ENCODE data around the gene LDAH. TPM values are rescaled to one million over a fixed set of nuclear protein-coding genes. Genes with fewer than 3 reads are reported as not detected.
A peak's percentile ranks its signal among the peaks of the same experiment; 100 is the strongest.

LDAH gene
- polyA plus RNA-seq, 3 donors from 2014 or later = 11.0 to 15.0 (median 11.9) TPM

DNA sequence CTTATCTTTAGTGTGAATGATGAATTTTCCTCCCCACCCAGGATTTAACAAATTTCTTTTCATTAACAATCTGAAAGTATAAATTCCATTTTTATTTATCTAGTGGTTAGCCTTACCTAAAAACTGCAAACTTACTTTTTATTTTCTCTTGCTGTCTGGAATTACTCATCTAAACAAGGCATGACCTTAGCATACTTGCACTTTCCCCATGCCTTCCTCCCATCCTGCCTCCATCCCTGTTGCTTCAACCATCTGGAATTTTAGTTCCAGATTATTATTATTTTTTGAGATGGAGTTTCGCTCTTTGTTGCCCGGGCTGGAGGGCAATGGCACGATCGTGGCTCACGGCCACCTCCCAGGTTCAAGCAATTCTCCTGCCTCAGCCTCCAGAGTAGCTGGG, 120.3 kb downstream of the LDAH start:
- H3K36me3 Mint-ChIP-seq = peaks cover 5 to 12% (median 8%) of the 10 kb centered on the region in 3 donors
- H3K4me3 Mint-ChIP-seq = no peak overlapping the region
- DNase-seq = no peak
- no peak overlapping the region for H3K27ac Mint-ChIP-seq
- H3K27me3 Mint-ChIP-seq (ENCODE audit: low read depth in 3 of 3) = peaks cover 0 to 2% (median 0%) of the 10 kb centered on the region in 3 donors
- H3K9me3 Mint-ChIP-seq = no peaks in the 10 kb centered on the region
- peaks cover 12 to 16% of the 10 kb centered on the region in 2 donors for H3K4me1 Mint-ChIP-seq

DNA sequence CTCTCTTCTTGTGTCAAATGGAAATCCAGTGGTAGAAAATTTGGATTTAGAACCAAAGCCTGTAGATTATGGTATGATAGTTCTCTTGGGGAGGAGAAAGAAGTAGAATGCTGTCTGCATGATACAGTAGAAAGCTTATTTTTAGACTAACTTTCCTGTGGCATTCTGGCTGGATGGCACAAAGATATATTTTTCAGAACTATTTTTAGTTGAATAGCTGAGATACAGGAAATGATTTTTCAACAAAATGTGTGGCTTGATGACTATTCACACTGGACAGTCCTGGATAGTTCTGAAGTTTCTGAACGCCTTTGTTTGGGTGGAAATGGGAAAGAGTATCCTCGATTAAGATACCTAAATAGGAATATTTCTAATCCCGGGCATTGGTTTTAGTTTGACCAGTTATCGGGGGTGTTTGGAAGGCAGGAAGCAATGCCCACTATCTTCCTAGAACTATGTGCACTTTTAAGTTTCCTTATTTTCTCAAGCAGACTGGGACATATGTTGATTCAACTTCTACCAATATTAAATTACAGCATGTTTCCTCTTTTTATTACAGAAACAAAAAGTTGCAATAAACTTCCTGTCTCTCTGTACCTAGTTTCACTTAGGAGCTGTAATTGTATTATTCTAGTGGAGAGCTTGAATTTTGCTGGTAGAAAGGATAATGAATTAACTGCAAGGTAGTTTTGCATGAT, 123.8 kb downstream of the LDAH start:
- peak overlapping the region in 1 of 5 donors; percentile 11 for H3K4me3 Mint-ChIP-seq
- no peaks in the 10 kb centered on the region for H3K9me3 Mint-ChIP-seq
- H3K27me3 Mint-ChIP-seq (ENCODE audit: low read depth in 3 of 3) = peaks cover 0 to 2% (median 0%) of the 10 kb centered on the region in 3 donors
- H3K36me3 Mint-ChIP-seq = peaks cover 5 to 16% (median 12%) of the 10 kb centered on the region in 3 donors
- H3K27ac Mint-ChIP-seq = peak overlapping the region in 2 of 6 donors; percentile 26 to 38
- H3K4me1 Mint-ChIP-seq = peaks cover 12 to 16% of the 10 kb centered on the region in 2 donors
- no peak for DNase-seq

DNA sequence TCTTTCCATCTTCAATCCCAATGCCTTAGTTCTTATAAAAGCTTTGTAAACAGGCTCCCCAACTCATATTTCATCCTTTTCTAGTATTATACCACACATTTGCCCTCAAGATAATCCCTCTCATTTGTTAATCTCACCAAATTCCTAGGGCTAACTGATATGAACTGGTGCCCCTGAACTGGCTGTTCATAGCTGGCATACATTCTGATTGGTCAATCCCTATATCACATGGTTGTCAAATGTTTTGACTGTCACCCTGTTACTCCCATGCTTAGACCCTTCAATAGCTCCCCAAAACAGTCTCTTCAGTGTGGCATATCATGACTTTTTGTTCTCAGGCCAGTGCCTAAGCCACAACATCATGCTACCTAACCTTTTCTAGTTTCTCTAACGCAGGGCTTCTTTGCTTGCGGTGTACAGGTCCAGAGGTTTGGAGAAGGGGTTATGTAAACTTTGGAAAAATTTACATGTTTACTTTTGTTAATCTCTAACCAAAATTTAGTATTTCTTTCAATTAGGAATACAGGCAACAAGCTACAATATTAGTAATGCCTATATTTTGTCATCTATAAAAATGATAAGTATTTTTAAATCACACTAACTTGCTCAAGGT, 125.5 kb downstream of the LDAH start:
- H3K27ac Mint-ChIP-seq = peak overlapping the region in 1 of 6 donors; percentile 5
- no peaks in the 10 kb centered on the region for H3K9me3 Mint-ChIP-seq
- no peak for DNase-seq
- no peak overlapping the region for H3K4me3 Mint-ChIP-seq
- peaks cover 12 to 16% of the 10 kb centered on the region in 2 donors for H3K4me1 Mint-ChIP-seq
- no peaks in the 10 kb centered on the region for H3K27me3 Mint-ChIP-seq (ENCODE audit: low read depth in 3 of 3)
- H3K36me3 Mint-ChIP-seq = peaks cover 8 to 15% (median 12%) of the 10 kb centered on the region in 3 donors

DNA sequence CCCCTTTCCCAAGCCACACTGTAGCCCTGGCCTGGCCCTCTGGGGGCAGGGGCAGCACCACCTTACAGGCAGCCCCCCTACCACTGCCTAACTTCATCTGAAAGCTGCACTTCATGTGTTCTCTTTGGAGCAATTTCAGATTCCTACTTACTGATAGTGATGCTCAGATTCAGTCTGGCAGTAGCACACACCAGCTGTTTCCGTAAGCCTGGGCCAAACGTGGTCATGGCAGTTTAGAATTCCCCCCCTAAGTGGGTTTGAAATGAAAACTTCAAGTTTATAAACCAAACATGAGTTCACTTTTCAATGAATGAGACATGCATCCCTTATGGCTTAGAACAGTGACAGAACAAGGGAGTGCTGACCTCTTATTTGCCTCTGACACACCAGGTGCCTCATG, 126.5 kb downstream of the LDAH start:
- Mint-ChIP-seq H3K36me3 (peaks cover 6 to 18% (median 10%) of the 10 kb centered on the region in 3 donors), H3K4me3 (no peak overlapping the region), H3K27ac (no peak overlapping the region), H3K9me3 (no peaks in the 10 kb centered on the region), H3K27me3 (ENCODE audit: low read depth in 3 of 3) (no peaks in the 10 kb centered on the region), H3K4me1 (peaks cover 12 to 16% of the 10 kb centered on the region in 2 donors)
- no peak for DNase-seq

DNA sequence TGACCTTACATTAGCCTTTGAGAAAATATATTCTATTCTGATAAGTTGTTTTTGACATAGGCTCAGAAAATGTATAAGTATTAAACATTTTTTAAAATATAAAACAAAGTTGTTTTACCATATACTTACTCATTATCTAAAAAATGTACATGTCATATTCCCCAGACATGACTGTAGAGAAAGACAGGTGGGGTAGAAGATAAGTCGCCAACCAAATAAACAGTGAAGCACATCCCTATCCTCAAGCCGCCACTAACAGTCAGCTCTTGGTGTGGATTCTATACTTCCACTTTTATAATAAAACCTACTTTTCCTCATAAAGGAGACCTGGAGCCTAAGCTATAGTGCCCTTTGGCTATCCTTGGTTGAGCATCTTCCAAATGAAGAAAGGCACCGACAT, 129.6 kb downstream of the LDAH start:
- no peak overlapping the region for H3K4me3 Mint-ChIP-seq
- H3K9me3 Mint-ChIP-seq = no peaks in the 10 kb centered on the region
- no peak overlapping the region for H3K27ac Mint-ChIP-seq
- peaks cover 10 to 27% (median 12%) of the 10 kb centered on the region in 3 donors for H3K36me3 Mint-ChIP-seq
- H3K4me1 Mint-ChIP-seq = no peaks in the 10 kb centered on the region
- DNase-seq = no peak
- no peaks in the 10 kb centered on the region for H3K27me3 Mint-ChIP-seq (ENCODE audit: low read depth in 3 of 3)

DNA sequence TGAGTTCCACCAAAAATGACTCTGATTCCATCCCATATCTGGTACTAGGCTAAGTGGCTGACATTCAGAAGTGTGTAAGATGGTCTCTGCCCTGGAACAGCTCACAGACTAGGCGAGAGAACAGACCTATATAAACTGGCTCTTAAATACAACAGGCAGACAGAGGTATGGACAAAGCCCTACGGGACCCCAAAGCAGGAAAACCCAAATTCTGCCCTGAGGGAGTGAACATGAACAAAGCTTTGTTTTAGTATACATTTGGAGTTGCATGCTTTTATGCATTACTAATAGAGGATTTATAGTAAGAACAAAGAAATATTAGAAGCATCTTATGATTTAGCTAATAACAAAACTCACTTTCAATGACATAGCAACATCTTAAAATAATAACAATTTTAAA, 130.8 kb downstream of the LDAH start:
- H3K27me3 Mint-ChIP-seq (ENCODE audit: low read depth in 3 of 3) = no peaks in the 10 kb centered on the region
- H3K36me3 Mint-ChIP-seq = peaks cover 14 to 37% (median 18%) of the 10 kb centered on the region in 3 donors
- DNase-seq = no peak
- no peak overlapping the region for H3K4me3 Mint-ChIP-seq
- no peak overlapping the region for H3K27ac Mint-ChIP-seq
- no peaks in the 10 kb centered on the region for H3K4me1 Mint-ChIP-seq
- H3K9me3 Mint-ChIP-seq = no peaks in the 10 kb centered on the region

DNA sequence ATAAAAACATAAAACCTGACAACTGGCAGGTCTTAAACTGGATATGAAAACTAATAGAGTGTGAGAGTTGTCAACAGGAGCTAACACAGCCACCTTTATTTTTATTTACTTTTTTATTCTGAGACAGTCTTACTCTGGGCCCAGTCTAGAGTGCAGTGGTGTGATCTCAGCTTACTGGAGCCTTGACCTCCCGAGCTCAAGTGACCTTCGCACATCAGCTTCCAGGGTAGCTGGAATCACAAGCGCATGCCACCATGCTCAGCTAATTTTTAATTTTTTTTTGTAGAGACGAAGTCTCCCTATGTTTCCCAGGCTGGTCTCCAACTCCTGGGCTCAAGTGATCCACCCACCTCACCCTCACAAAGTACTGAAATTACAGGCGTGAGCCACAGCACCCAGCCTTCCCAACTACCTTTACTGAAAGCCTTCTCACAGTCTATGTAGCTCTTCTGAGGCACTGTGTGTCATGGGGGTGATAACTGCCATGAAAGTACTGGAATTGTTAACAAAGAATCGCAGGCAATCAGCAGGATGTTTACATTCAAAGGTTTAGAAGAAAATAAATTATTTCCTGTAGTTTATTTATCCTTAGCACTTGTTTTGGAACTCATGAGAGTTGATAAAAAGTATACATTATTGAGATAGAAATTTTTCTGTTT, 131.7 kb downstream of the LDAH start:
- no peaks in the 10 kb centered on the region for H3K9me3 Mint-ChIP-seq
- H3K27me3 Mint-ChIP-seq (ENCODE audit: low read depth in 3 of 3) = no peaks in the 10 kb centered on the region
- no peaks in the 10 kb centered on the region for H3K4me1 Mint-ChIP-seq
- DNase-seq = no peak
- no peak overlapping the region for H3K27ac Mint-ChIP-seq
- H3K4me3 Mint-ChIP-seq = no peak overlapping the region
- H3K36me3 Mint-ChIP-seq = peaks cover 18 to 46% (median 21%) of the 10 kb centered on the region in 3 donors

DNA sequence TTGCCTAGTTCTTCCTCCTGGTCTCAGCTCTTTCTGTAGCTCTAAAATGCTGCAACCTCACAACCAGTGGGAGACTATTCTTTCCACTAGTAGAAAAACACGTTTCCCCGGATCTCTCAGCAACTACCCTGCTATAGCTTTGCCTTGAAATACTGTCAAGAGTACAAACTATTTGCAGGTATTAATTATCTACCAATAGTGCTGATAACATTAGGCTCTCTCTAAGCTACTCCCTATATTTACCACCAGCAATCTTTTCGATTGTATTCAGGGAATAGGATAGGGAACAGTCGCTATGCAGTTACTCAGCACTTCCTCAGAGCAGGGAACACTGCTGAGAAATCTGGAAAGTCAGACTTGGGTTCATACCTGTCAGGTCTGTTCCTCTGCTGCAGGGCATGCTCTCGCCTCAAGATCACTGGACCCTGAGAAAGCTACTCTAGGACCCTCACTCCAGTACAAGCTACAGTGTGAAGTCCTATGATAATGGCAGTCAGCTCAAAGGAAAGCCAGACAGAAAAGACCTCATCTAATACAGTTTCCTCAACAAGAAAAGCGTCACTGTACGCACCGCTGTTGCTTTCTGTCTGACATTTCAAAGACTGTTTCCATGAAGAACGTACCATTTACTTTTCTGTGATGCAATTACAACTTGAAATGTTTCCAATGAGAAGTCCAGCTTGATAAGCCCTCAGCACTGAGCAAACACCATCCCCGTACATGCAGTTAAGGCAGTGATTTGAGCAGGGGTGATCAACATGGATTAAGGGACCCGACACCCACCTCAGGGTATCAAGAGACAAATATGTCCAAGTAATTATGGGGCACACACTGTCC, 133.3 kb downstream of the LDAH start:
- Mint-ChIP-seq H3K4me3 (no peak overlapping the region), H3K4me1 (no peaks in the 10 kb centered on the region), H3K27me3 (ENCODE audit: low read depth in 3 of 3) (no peaks in the 10 kb centered on the region), H3K27ac (no peak overlapping the region), H3K36me3 (peaks cover 18 to 54% (median 25%) of the 10 kb centered on the region in 3 donors), H3K9me3 (no peaks in the 10 kb centered on the region)
- DNase-seq = no peak

DNA sequence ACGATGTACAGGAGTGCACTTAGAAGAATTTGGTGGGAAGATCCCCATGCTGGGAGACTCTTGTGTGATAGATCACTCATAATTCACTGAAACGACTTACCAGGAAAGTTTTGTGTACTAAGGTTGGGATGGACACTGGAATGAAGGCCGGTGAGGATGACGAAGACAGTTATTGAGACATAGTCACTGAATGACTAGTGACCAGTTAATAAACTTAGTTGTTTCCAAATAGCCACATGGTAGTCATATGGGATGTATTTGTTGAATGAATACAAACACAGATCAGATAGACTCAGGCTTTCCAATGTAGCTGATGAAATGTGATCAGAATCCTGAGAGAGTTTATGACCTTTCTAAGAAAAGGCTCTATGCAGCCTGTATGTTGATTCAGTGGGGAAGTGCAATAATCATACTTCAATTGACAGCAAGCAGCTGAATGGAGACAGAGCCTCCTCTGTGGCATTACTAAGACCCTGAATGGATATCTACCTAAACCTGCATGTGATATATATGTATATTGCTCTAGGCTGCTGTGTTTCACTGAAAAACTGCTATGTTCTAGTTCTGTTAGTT, 135.6 kb downstream of the LDAH start:
- no peaks in the 10 kb centered on the region for H3K27me3 Mint-ChIP-seq (ENCODE audit: low read depth in 3 of 3)
- peaks cover 25 to 71% (median 25%) of the 10 kb centered on the region in 3 donors for H3K36me3 Mint-ChIP-seq
- H3K4me3 Mint-ChIP-seq = no peak overlapping the region
- no peak overlapping the region for H3K27ac Mint-ChIP-seq
- H3K4me1 Mint-ChIP-seq = peaks cover 0 to 7% of the 10 kb centered on the region in 2 donors
- no peaks in the 10 kb centered on the region for H3K9me3 Mint-ChIP-seq
- DNase-seq = no peak

DNA sequence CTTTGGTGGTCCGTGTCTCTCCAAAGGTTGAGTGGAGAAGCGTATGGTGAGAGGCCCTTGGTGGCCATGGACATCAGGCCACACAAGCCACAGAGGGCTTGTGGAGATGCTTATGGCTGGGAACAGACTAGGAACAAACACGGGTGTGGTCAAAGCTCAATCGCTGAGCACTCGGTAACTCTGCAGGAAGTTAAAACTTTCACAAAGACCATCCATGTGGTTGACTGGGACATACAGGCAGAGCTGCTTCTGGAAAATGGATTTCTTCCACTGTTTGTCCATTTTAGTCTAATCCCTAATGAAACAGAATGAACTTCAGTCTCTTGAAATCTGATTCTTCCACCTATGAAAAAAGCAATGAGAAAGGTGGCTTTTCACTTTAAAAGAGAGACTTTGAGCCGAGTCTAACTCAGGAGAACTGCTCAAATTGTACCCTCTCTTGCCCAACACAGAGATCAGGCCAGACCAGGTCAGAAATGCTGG, 138.3 kb downstream of the LDAH start:
- Mint-ChIP-seq H3K36me3 (peaks cover 25 to 76% (median 31%) of the 10 kb centered on the region in 3 donors), H3K4me3 (no peak overlapping the region), H3K4me1 (peaks cover 0 to 10% of the 10 kb centered on the region in 2 donors), H3K27ac (no peak overlapping the region), H3K9me3 (no peaks in the 10 kb centered on the region), H3K27me3 (ENCODE audit: low read depth in 3 of 3) (peaks cover 0 to 2% (median 0%) of the 10 kb centered on the region in 3 donors)
- DNase-seq = no peak

DNA sequence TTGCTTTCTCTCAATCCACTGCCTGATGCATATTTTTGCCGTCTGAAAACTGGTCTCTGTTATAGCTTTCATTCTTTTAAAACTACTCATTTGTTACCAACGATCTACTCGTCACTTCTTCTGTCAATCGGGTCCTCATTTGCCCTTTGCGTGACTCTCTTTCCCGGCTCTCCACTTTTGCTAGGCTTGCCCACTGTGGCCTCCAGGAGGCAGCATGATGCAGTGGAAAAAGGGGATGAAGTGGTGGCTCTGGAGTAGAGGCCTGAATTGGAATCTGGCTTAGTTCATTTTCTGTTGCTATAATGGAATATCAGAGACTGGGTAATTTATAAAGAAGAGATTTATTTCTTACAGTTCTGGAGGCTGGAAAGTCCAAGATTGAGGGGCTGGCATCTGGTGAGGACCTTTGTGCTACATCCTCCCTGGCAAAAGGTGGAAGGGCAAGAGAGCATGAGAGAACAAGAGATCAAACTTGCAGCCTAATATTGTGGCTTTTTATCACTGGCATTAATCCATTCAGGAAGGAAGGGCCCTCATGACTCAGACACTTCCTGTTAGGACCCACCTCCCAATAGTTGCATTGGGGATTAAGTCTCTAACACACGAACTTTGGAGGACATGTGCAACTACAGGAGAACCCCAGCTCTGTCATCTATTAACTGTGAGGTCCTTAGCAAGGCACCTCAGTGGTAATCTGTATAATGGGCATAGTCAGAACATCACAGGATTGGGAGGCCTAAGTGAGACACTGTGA, 140.6 kb downstream of the LDAH start:
- Mint-ChIP-seq H3K9me3 (no peaks in the 10 kb centered on the region), H3K27ac (peak overlapping the region in 1 of 6 donors; percentile 56), H3K4me3 (no peak overlapping the region), H3K36me3 (peaks cover 13 to 57% (median 21%) of the 10 kb centered on the region in 3 donors), H3K4me1 (peaks cover 0 to 10% of the 10 kb centered on the region in 2 donors), H3K27me3 (ENCODE audit: low read depth in 3 of 3) (peaks cover 0 to 2% (median 0%) of the 10 kb centered on the region in 3 donors)
- DNase-seq = no peak

DNA sequence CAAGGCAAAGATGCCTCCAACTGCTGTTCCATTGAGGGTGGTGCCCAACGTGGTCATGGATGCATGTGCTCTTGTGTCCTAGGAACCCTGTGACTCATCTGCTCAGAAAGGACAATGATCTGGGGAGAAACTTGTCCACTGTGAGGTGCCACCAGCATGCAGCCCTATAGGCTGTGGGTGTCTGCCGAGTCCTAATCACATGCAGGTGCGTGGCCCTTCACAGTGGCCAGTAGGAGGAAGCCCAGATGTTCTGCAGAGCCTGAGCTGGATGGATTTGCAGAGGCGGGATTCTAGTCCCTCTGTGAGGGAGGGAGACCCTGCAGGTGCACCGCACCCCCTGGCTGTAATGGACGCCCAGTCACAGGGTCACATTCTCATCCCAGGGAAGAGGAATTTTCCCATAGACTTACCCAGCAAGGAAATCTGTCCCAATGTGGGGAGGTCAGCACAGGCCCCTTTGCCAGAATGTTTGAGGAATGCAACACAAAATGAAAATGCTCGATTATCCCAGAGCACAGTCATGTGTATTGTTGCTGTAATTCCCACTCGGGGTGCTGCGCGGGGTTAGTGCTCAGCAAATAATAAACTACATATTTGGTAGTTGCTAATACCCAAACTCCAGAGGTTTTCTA, 142.0 kb downstream of the LDAH start:
- Mint-ChIP-seq H3K36me3 (peaks cover 3 to 42% (median 17%) of the 10 kb centered on the region in 3 donors), H3K9me3 (no peaks in the 10 kb centered on the region), H3K4me3 (no peak overlapping the region), H3K27me3 (ENCODE audit: low read depth in 3 of 3) (peaks cover 0 to 2% (median 0%) of the 10 kb centered on the region in 3 donors), H3K27ac (no peak overlapping the region), H3K4me1 (peaks cover 0 to 10% of the 10 kb centered on the region in 2 donors)
- no peak for DNase-seq
